Activated CD8-positive, alpha-beta T cell treated with anti-CD3 and anti-CD28 coated beads for 36 hours (primary cell): Measurements from ENCODE around the gene SHISA2. TPM values are rescaled to one million over a fixed set of nuclear protein-coding genes. Genes with fewer than 3 reads are reported as not detected.

ENCODE experiments used
- ATAC-seq: fragments of 200-7000 bp; cut with Tn5 transposase; one replicate; pipeline ENCODE4 v1.10.0; 2021; ENCODE audit warnings: mild to moderate bottlenecking, moderate library complexity
- CTCF ChIA-PET: fragments of 350-600 bp; sonication (Branson Sonifier 250); formaldehyde crosslinking; loops from one replicate; lab custom pipeline; 2021; ENCODE audit warnings: antibody characterized with exemption; lab: Charles Lee
- POLR2A ChIA-PET: fragments of 350-600 bp; sonication (Branson Sonifier 250); formaldehyde crosslinking; loops from one replicate; lab custom pipeline; 2021; ENCODE audit warnings: antibody characterized with exemption; lab: Charles Lee
- DNase-seq: peaks from one replicate; pipeline ENCODE4 v3.0.0-alpha.2; 2020
- H3K27ac Mint-ChIP-seq: one replicate; pipeline ENCODE4 v1.8.0; 2021; ENCODE audit warnings: mild to moderate bottlenecking, mixed read lengths
- H3K27me3 Mint-ChIP-seq: one replicate; pipeline ENCODE4 v1.8.0; 2021; ENCODE audit warnings: mixed read lengths
- H3K36me3 Mint-ChIP-seq: one replicate; pipeline ENCODE4 v1.8.0; 2021; ENCODE audit warnings: low read depth, mixed read lengths
- H3K4me1 Mint-ChIP-seq: one replicate; pipeline ENCODE4 v1.8.0; 2021; ENCODE audit warnings: low read depth, mixed read lengths
- H3K4me3 Mint-ChIP-seq: one replicate; pipeline ENCODE4 v1.8.0; 2021; ENCODE audit warnings: mild to moderate bottlenecking, moderate library complexity, mixed read lengths
- H3K9me3 Mint-ChIP-seq: one replicate; pipeline ENCODE4 v1.8.0; 2021; ENCODE audit warnings: mixed read lengths
- intact Hi-C: fragments of 100-400 bp; cut with micrococcal nuclease; formaldehyde crosslinking; loops from one replicate; pipeline ENCODE4 v1.10.0; 2022
- total RNA-seq, 2 experiments: library from RNA; stranded (reverse); gene quantifications; one replicate each; pipeline ENCODE4 v1.2.3, GENCODE V29; 2021
- TF ChIP-seq, protein P1 (sequence below): fragments of 200-600 bp; IDR thresholded peaks from one replicate; pipeline ENCODE4 v1.8.0; 2022; ENCODE audit warnings: antibody characterized with exemption, mild to moderate bottlenecking

SHISA2 gene
- total RNA-seq, 2 experiments from 2014 or later, result 0.13 TPM; not detected in 1

DNA sequence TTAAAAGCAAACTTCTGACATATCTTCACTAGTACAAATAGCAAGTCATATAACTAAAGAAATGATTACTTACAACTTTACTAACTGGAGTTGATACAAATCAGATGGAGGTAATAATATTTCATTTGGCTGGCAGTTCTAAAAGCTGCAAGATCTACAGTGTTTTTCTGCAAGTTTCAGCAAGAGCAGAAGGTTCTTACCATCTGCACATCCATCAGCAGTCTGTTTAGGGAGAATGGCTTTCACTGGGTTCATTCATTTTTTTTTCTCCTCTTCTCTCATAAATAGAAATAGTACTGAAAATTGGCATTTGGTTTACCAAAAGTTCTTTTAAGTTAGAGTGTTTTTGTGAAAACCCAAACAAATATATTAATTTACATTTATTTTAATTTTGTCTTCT lies 3.1 kb upstream of the SHISA2 start:
- ATAC-seq (no peak), DNase-seq (no peak)
- TF ChIP-seq, protein P1, sequence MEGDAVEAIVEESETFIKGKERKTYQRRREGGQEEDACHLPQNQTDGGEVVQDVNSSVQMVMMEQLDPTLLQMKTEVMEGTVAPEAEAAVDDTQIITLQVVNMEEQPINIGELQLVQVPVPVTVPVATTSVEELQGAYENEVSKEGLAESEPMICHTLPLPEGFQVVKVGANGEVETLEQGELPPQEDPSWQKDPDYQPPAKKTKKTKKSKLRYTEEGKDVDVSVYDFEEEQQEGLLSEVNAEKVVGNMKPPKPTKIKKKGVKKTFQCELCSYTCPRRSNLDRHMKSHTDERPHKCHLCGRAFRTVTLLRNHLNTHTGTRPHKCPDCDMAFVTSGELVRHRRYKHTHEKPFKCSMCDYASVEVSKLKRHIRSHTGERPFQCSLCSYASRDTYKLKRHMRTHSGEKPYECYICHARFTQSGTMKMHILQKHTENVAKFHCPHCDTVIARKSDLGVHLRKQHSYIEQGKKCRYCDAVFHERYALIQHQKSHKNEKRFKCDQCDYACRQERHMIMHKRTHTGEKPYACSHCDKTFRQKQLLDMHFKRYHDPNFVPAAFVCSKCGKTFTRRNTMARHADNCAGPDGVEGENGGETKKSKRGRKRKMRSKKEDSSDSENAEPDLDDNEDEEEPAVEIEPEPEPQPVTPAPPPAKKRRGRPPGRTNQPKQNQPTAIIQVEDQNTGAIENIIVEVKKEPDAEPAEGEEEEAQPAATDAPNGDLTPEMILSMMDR, result no peak
- Mint-ChIP-seq H3K4me1 (peaks cover 19% of the 10 kb centered on the region), H3K27ac (no peak overlapping the region), H3K27me3 (peaks cover 16% of the 10 kb centered on the region), H3K36me3 (no peaks in the 10 kb centered on the region), H3K9me3 (no peaks in the 10 kb centered on the region), H3K4me3 (no peak overlapping the region)
- CTCF ChIA-PET, result no interaction called here
- intact Hi-C loops, result no loop called here
- POLR2A ChIA-PET, result no interaction called here

GRCh38 chr13:26053418-26053980 lies 1.7 kb upstream of the SHISA2 start:
- ChIA-PET CTCF (interaction anchor here (0.6 kb wide), 1 partner anchor 115 kb away, joined by 4 read pairs; no protein-coding TSS in a partner anchor), POLR2A (no interaction called here)
- no peaks in the 10 kb centered on the region for H3K9me3 Mint-ChIP-seq
- H3K4me1 Mint-ChIP-seq, result peaks cover 25% of the 10 kb centered on the region
- peak; percentile 60 for ATAC-seq
- no peak overlapping the region for H3K4me3 Mint-ChIP-seq
- TF ChIP-seq, protein P1, result no peak
- DNase-seq, result no peak
- H3K36me3 Mint-ChIP-seq, result no peaks in the 10 kb centered on the region
- H3K27me3 Mint-ChIP-seq, result peaks cover 25% of the 10 kb centered on the region
- intact Hi-C loops, result no loop called here
- no peak overlapping the region for H3K27ac Mint-ChIP-seq

DNA sequence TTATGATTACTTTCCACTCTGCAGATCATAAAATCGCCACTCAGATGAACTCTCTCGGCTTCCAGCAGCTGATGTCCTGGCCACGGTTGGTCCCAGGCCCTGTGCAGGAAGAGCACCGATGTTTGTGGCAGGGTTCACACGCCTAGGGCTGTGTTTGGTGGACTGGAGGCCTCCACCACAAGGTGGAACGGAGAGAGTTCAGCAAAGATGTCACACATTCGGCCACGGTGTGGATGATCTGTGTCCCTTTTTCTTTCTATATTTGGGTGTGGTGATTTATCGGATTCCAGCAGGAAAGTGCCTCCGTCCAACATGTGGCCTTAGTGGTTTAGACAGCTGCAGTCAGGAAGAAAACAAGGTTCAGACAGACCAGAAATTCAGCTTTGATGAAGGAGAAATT lies 521 bp upstream of the SHISA2 start:
- Mint-ChIP-seq H3K27ac (no peak overlapping the region), H3K9me3 (no peaks in the 10 kb centered on the region), H3K27me3 (peaks cover 29% of the 10 kb centered on the region), H3K4me3 (peak overlapping the region; percentile 40), H3K36me3 (no peaks in the 10 kb centered on the region), H3K4me1 (peaks cover 25% of the 10 kb centered on the region)
- ATAC-seq (no peak), DNase-seq (no peak)
- intact Hi-C loops, result no loop called here
- TF ChIP-seq, protein P1, result no peak
- CTCF ChIA-PET, result interaction anchor here (0.7 kb wide), 1 partner anchor 223 kb away, joined by 3 read pairs; no protein-coding TSS in a partner anchor
- POLR2A ChIA-PET, result no interaction called here

DNA sequence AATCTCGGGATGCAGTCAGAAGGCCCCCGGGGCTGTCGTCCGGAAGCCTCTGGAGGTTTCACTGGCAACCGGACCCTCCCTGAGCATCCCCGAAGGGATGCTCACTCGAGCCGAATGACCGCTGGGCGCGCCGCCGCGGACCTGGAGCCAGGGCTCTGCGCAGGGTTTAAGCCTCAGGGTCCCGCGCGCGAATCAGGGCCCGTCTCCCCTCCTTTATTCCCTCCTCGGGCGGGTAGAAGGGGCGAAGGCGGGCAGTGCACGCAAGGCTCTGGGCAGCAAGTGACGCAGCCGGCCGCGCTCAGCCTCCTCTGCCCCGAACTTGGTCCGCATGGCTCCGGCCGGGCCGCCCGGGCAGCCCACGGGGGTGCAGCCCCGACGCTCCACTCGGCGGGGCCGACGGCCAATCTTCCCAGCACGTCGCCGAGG lies 572 bp downstream of the SHISA2 start:
- no peaks in the 10 kb centered on the region for H3K36me3 Mint-ChIP-seq
- H3K4me3 Mint-ChIP-seq, result peak overlapping the region; percentile 44
- ATAC-seq (peak; percentile 9), DNase-seq (no peak)
- H3K27ac Mint-ChIP-seq, result no peak overlapping the region
- ChIA-PET CTCF (no interaction called here), POLR2A (no interaction called here)
- peaks cover 29% of the 10 kb centered on the region for H3K27me3 Mint-ChIP-seq
- H3K4me1 Mint-ChIP-seq, result peaks cover 25% of the 10 kb centered on the region
- H3K9me3 Mint-ChIP-seq, result no peaks in the 10 kb centered on the region
- TF ChIP-seq, protein P1, result no peak
- intact Hi-C loops, result no loop called here

DNA sequence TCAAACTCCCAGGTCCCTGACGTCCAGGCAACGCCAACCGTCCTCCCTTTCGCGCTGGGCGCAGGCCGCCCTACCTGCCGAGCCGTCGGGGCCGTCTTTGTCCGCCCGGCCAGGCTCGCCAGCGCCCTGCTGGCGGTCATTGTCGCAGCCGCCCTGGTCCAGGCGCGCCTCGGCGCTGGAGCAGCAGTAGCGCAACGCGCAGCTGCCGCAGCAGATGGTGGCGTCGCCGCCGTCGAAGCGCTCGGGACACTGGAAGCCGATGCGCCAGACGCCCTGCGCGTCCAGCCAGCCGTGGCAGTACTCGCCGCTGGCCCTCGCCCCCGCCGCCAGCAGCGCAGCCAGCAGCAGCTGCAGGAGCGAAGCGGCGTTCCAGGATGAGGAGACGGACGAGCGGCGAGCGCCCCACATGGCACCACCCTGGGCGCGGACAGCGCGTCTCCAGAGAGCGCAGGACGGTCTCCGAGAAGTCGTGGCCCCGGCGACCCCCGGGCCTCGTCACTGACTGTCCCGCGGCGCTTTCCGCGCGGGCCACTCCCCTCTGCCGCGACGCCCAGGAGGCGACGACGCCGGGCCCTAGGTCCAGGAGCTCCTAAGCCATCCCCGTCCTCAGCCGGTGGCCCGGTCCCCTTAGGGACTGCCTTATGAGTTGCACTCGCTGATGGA lies 1.1 kb downstream of the SHISA2 start:
- TF ChIP-seq, protein P1, result no peak
- H3K9me3 Mint-ChIP-seq, result no peaks in the 10 kb centered on the region
- CTCF ChIA-PET, result no interaction called here
- POLR2A ChIA-PET, result no interaction called here
- H3K4me1 Mint-ChIP-seq, result peaks cover 25% of the 10 kb centered on the region
- no peaks in the 10 kb centered on the region for H3K36me3 Mint-ChIP-seq
- intact Hi-C loops, result no loop called here
- ATAC-seq (peak; percentile 12), DNase-seq (peak; percentile 16)
- H3K27ac Mint-ChIP-seq, result no peak overlapping the region
- H3K4me3 Mint-ChIP-seq, result peak overlapping the region; percentile 44
- H3K27me3 Mint-ChIP-seq, result peaks cover 29% of the 10 kb centered on the region
